Tibial nerve (tissue), 3 donors: ENCODE measurements around the gene ZFP90.

Experiments
- POLR2A ChIP-seq, 2 donors: fragments of 450-650 bp; IDR thresholded peaks; one replicate each; pipeline ENCODE4 v1.6.1; 2017; ENCODE audit warnings: antibody characterized with exemption in 2 of 2, mild to moderate bottlenecking in 2 of 2, moderate library complexity in 2 of 2
- TF ChIP-seq, protein P1 (sequence below), 5 experiments: fragments of 200-600 bp in 3 of 5; fragments of 450-650 bp in 2 of 5; sonication (generic) in 3 of 5; IDR thresholded peaks; one replicate each; pipeline ENCODE4 v1.5.1; 2016 to 2019; ENCODE audit warnings: antibody characterized with exemption in 5 of 5, mild to moderate bottlenecking in 3 of 5, moderate library complexity in 2 of 5

DNA sequence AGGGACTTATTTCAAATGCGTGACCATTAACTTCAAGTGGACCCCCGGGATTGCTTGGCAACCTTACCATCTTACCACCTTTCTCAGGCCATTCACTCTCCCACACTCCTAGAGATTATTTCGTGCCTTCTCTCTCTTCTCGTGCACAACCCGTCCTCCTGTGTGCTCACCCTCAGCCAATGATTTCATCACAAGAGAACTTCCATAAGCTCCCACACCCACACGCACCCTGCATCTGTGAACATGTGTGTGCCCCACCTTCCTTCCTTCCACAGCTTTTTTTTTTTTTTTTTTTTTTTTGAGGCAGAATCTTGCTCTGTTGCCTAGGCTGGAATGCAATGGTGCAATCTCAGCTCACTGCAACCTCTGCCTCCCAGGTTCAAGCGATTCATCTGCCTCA is 78.6 kb downstream of the ZFP90 start:
- TF ChIP-seq, protein P1, sequence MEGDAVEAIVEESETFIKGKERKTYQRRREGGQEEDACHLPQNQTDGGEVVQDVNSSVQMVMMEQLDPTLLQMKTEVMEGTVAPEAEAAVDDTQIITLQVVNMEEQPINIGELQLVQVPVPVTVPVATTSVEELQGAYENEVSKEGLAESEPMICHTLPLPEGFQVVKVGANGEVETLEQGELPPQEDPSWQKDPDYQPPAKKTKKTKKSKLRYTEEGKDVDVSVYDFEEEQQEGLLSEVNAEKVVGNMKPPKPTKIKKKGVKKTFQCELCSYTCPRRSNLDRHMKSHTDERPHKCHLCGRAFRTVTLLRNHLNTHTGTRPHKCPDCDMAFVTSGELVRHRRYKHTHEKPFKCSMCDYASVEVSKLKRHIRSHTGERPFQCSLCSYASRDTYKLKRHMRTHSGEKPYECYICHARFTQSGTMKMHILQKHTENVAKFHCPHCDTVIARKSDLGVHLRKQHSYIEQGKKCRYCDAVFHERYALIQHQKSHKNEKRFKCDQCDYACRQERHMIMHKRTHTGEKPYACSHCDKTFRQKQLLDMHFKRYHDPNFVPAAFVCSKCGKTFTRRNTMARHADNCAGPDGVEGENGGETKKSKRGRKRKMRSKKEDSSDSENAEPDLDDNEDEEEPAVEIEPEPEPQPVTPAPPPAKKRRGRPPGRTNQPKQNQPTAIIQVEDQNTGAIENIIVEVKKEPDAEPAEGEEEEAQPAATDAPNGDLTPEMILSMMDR (IDR thresholded peaks at IDR 0.05), result no peak
- TF ChIP-seq POLR2A (IDR thresholded peaks at IDR 0.05), result no peak
